ENCODE results near the gene RXFP3.

- TF ChIP-seq MEIS1 (CRISPR knock-in tag; IDR thresholded peaks at IDR 0.05; ENCODE audit: borderline replicate concordance) = no peak
- TF ChIP-seq, protein P1, sequence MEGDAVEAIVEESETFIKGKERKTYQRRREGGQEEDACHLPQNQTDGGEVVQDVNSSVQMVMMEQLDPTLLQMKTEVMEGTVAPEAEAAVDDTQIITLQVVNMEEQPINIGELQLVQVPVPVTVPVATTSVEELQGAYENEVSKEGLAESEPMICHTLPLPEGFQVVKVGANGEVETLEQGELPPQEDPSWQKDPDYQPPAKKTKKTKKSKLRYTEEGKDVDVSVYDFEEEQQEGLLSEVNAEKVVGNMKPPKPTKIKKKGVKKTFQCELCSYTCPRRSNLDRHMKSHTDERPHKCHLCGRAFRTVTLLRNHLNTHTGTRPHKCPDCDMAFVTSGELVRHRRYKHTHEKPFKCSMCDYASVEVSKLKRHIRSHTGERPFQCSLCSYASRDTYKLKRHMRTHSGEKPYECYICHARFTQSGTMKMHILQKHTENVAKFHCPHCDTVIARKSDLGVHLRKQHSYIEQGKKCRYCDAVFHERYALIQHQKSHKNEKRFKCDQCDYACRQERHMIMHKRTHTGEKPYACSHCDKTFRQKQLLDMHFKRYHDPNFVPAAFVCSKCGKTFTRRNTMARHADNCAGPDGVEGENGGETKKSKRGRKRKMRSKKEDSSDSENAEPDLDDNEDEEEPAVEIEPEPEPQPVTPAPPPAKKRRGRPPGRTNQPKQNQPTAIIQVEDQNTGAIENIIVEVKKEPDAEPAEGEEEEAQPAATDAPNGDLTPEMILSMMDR (tag by site-specific recombination; IDR thresholded peaks at IDR 0.05) = no peak
- no peak for TF ChIP-seq ZBTB1 (tag by site-specific recombination; IDR thresholded peaks at IDR 0.05)
- no peak for TF ChIP-seq ZNF138 (tag by site-specific recombination; IDR thresholded peaks at IDR 0.05; ENCODE audit: borderline replicate concordance)
- TF ChIP-seq ZNF366 (tag by site-specific recombination; conservative IDR thresholded peaks at IDR 0.05) = no peak
- TF ChIP-seq ZNF169 (tag by site-specific recombination; IDR thresholded peaks at IDR 0.05) = no peak
- no peak for TF ChIP-seq ZNF416 (tag by site-specific recombination; IDR thresholded peaks at IDR 0.05)
- TF ChIP-seq BCL11A (tag by site-specific recombination; IDR thresholded peaks at IDR 0.05; ENCODE audit: low read depth) = no peak
- TF ChIP-seq, protein P2, sequence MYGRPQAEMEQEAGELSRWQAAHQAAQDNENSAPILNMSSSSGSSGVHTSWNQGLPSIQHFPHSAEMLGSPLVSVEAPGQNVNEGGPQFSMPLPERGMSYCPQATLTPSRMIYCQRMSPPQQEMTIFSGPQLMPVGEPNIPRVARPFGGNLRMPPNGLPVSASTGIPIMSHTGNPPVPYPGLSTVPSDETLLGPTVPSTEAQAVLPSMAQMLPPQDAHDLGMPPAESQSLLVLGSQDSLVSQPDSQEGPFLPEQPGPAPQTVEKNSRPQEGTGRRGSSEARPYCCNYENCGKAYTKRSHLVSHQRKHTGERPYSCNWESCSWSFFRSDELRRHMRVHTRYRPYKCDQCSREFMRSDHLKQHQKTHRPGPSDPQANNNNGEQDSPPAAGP (tag by site-specific recombination; IDR thresholded peaks at IDR 0.05) = no peak
- no peak for TF ChIP-seq ZNF777 (tag by site-specific recombination; IDR thresholded peaks at IDR 0.05; ENCODE audit: borderline replicate concordance)
- no peak for TF ChIP-seq GLI2 (tag by site-specific recombination; IDR thresholded peaks at IDR 0.05; ENCODE audit: borderline replicate concordance, low read depth)
- TF ChIP-seq, protein P3, sequence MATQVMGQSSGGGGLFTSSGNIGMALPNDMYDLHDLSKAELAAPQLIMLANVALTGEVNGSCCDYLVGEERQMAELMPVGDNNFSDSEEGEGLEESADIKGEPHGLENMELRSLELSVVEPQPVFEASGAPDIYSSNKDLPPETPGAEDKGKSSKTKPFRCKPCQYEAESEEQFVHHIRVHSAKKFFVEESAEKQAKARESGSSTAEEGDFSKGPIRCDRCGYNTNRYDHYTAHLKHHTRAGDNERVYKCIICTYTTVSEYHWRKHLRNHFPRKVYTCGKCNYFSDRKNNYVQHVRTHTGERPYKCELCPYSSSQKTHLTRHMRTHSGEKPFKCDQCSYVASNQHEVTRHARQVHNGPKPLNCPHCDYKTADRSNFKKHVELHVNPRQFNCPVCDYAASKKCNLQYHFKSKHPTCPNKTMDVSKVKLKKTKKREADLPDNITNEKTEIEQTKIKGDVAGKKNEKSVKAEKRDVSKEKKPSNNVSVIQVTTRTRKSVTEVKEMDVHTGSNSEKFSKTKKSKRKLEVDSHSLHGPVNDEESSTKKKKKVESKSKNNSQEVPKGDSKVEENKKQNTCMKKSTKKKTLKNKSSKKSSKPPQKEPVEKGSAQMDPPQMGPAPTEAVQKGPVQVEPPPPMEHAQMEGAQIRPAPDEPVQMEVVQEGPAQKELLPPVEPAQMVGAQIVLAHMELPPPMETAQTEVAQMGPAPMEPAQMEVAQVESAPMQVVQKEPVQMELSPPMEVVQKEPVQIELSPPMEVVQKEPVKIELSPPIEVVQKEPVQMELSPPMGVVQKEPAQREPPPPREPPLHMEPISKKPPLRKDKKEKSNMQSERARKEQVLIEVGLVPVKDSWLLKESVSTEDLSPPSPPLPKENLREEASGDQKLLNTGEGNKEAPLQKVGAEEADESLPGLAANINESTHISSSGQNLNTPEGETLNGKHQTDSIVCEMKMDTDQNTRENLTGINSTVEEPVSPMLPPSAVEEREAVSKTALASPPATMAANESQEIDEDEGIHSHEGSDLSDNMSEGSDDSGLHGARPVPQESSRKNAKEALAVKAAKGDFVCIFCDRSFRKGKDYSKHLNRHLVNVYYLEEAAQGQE (tag by site-specific recombination; IDR thresholded peaks at IDR 0.05) = no peak
- TF ChIP-seq, protein P4, sequence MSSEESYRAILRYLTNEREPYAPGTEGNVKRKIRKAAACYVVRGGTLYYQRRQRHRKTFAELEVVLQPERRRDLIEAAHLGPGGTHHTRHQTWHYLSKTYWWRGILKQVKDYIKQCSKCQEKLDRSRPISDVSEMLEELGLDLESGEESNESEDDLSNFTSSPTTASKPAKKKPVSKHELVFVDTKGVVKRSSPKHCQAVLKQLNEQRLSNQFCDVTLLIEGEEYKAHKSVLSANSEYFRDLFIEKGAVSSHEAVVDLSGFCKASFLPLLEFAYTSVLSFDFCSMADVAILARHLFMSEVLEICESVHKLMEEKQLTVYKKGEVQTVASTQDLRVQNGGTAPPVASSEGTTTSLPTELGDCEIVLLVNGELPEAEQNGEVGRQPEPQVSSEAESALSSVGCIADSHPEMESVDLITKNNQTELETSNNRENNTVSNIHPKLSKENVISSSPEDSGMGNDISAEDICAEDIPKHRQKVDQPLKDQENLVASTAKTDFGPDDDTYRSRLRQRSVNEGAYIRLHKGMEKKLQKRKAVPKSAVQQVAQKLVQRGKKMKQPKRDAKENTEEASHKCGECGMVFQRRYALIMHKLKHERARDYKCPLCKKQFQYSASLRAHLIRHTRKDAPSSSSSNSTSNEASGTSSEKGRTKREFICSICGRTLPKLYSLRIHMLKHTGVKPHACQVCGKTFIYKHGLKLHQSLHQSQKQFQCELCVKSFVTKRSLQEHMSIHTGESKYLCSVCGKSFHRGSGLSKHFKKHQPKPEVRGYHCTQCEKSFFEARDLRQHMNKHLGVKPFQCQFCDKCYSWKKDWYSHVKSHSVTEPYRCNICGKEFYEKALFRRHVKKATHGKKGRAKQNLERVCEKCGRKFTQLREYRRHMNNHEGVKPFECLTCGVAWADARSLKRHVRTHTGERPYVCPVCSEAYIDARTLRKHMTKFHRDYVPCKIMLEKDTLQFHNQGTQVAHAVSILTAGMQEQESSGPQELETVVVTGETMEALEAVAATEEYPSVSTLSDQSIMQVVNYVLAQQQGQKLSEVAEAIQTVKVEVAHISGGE (tag by site-specific recombination; conservative IDR thresholded peaks at IDR 0.05; ENCODE audit: low read depth) = no peak
- TF ChIP-seq, protein P5, sequence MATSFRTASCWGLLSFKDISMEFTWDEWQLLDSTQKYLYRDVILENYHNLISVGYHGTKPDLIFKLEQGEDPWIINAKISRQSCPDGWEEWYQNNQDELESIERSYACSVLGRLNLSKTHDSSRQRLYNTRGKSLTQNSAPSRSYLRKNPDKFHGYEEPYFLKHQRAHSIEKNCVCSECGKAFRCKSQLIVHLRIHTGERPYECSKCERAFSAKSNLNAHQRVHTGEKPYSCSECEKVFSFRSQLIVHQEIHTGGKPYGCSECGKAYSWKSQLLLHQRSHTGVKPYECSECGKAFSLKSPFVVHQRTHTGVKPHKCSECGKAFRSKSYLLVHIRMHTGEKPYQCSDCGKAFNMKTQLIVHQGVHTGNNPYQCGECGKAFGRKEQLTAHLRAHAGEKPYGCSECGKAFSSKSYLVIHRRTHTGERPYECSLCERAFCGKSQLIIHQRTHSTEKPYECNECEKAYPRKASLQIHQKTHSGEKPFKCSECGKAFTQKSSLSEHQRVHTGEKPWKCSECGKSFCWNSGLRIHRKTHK (tag by site-specific recombination; IDR thresholded peaks at IDR 0.05) = no peak
Observed at GRCh38 chr5:33957577-33958150, 21.5 kb downstream of the RXFP3 start.
